Lung (tissue), 12 donors: ENCODE measurements around the gene LTBP4. TPM values are rescaled to one million over a fixed set of nuclear protein-coding genes. Genes with fewer than 3 reads are reported as not detected.

Source experiments
- ATAC-seq: fragments of 200-7000 bp; cut with Tn5 transposase; one replicate; pipeline ENCODE4 v1.9.1; 2020; ENCODE audit warnings: moderate number of reproducible peaks; ENCODE audit not compliant: insufficient read depth, low FRiP score
- DNase-seq, 3 donors: peaks; one replicate each; pipeline ENCODE4 v3.0.0-alpha.2; 2013 to 2017
- H3K27ac ChIP-seq, 2 donors: one replicate each; pipeline ENCODE4 v1.5.1; 2013; ENCODE audit warnings: mild to moderate bottlenecking in 2 of 2, moderate library complexity in 2 of 2, control low read depth in 1 of 2, inconsistent platforms in 1 of 2, low read depth in 1 of 2, low read length in 1 of 2
- H3K27me3 ChIP-seq, 3 donors: one replicate each; pipeline ENCODE4 v1.5.1; 2013; ENCODE audit warnings: low read length in 2 of 3; ENCODE audit not compliant: control insufficient read depth in 3 of 3, insufficient read depth in 3 of 3
- H3K36me3 ChIP-seq, 4 donors: one replicate each; pipeline ENCODE4 v1.5.1; 2013; ENCODE audit warnings: low read length in 4 of 4, mild to moderate bottlenecking in 1 of 4, moderate library complexity in 1 of 4; ENCODE audit not compliant: control insufficient read depth in 4 of 4, insufficient read depth in 4 of 4
- H3K4me1 ChIP-seq, 5 donors: one replicate each; pipeline ENCODE4 v1.5.1; 2013; ENCODE audit warnings: low read length in 5 of 5, mild to moderate bottlenecking in 2 of 5, moderate library complexity in 1 of 5; ENCODE audit not compliant: control insufficient read depth in 5 of 5, insufficient read depth in 5 of 5
- H3K4me3 ChIP-seq: one replicate; pipeline ENCODE4 v1.5.1; 2013; ENCODE audit warnings: mild to moderate bottlenecking, control low read depth, moderate library complexity
- H3K9ac ChIP-seq, 2 donors: one replicate each; pipeline ENCODE4 v1.5.1; 2013; ENCODE audit warnings: low read length in 2 of 2, control low read depth in 1 of 2; ENCODE audit not compliant: insufficient read depth in 1 of 2
- H3K9me3 ChIP-seq, 4 donors: one replicate each; pipeline ENCODE4 v1.5.1; 2013; ENCODE audit warnings: low read length in 3 of 4, mild to moderate bottlenecking in 1 of 4, moderate library complexity in 1 of 4; ENCODE audit not compliant: control insufficient read depth in 4 of 4, insufficient read depth in 3 of 4
- CTCF ChIP-seq: IDR thresholded peaks from 2 replicates; pipeline ENCODE4 v1.5.1; 2012; ENCODE audit warnings: mild to moderate bottlenecking; ENCODE audit errors: control extremely low read depth, extremely low read depth
- WGBS, 2 donors: extraction: QIAGEN DNeasy Blood & Tissue Kit; methylation state at CpG; one replicate each; pipeline ENCODE4 v1.1.7; 2013; 5-methylcytosine and 5-hydroxymethylcytosine counted together
- polyA plus RNA-seq, 2 donors: library from polyadenylated mRNA; stranded (reverse); fragments of 200-250 nt; gene quantifications; one replicate each; pipeline ENCODE4 v1.2.1, GENCODE V29; 2013
- total RNA-seq, 2 donors: library from RNA; depleted of rRNA in 1 of 2; stranded (reverse); fragments of >200 nt in 1 of 2; gene quantifications; one replicate each; pipeline ENCODE4 v1.2.1, GENCODE V29; 2014 to 2021
- donor health status: control.
- donor health status: control.
- donor health status: Bipolar disorder and iron deficiency.
- donor health status: healthy.
- donor health status: DM: yes; HTN: yes; CAD: no.

Gene LTBP4
- total and polyA plus RNA-seq, 4 donors = 73.0 to 290 (median 151) TPM

GRCh38 chr19:40605216-40605971, 4.2 kb downstream of the LTBP4 start:
- peaks cover 0 to 7% (median 0%) of the 10 kb centered on the region in 4 donors for H3K36me3 ChIP-seq
- H3K4me1 ChIP-seq = peaks cover 0 to 51% (median 26%) of the 10 kb centered on the region in 5 donors
- no peak for TF ChIP-seq CTCF
- 1 to 2% methylated on average over 65 to 71 of the region's 71 CpGs for WGBS, 2 donors
- H3K27me3 ChIP-seq = no peaks in the 10 kb centered on the region
- DNase-seq = peak; percentile 73 to 84 (median 76)
- ATAC-seq = peak; percentile 17
- H3K9ac ChIP-seq = no peak overlapping the region
- H3K27ac ChIP-seq = peak overlapping the region; percentile 54 to 85
- no peaks in the 10 kb centered on the region for H3K9me3 ChIP-seq
- H3K4me3 ChIP-seq = no peak overlapping the region

- WGBS, 2 donors = 70 to 73% methylated on average over 31 of the region's 31 CpGs
- DNase-seq = no peak
- ATAC-seq = no peak
- peaks cover 0 to 19% (median 5%) of the 10 kb centered on the region in 4 donors for H3K36me3 ChIP-seq
- H3K4me1 ChIP-seq = peaks cover 0 to 48% (median 24%) of the 10 kb centered on the region in 5 donors
- no peak for TF ChIP-seq CTCF
- no peak overlapping the region for H3K4me3 ChIP-seq
- H3K27ac ChIP-seq = no peak overlapping the region
- H3K9ac ChIP-seq = no peak overlapping the region
- H3K9me3 ChIP-seq = no peaks in the 10 kb centered on the region
- H3K27me3 ChIP-seq = no peaks in the 10 kb centered on the region
Observed at GRCh38 chr19:40607311-40608239, 6.4 kb downstream of the LTBP4 start.

GRCh38 chr19:40608240-40608621, 7.1 kb downstream of the LTBP4 start:
- peaks cover 0 to 44% (median 22%) of the 10 kb centered on the region in 5 donors for H3K4me1 ChIP-seq

More at GRCh38 chr19:40608240-40608621, 7.1 kb downstream of the LTBP4 start:
- Histone ChIP-seq H3K9me3 (no peaks in the 10 kb centered on the region), H3K4me3 (no peak overlapping the region), H3K27ac (no peak overlapping the region), H3K36me3 (peaks cover 0 to 21% (median 8%) of the 10 kb centered on the region in 4 donors), H3K9ac (no peak overlapping the region), H3K27me3 (no peaks in the 10 kb centered on the region)
- DNase-seq (no peak), ATAC-seq (no peak)
- 94 to 95% methylated on average over 14 of the region's 14 CpGs for WGBS, 2 donors
- TF ChIP-seq CTCF = no peak
